Natural killer cell treated with Interleukin-12 subunit alpha and Interleukin-12 subunit beta and Interleukin-15 and Interleukin-18, amount 100 ng/mL, for 72 hours (primary cell): ENCODE results near the gene CCND1. TPM values are rescaled to one million over a fixed set of nuclear protein-coding genes. Genes with fewer than 3 reads are reported as not detected.

Experiments used
- ATAC-seq, 2 donors: fragments of 150-1000 bp; cut with Tn5 transposase in 1 of 2; sonication (Bioruptor Pico), chemical (Tn5 transposase) in 1 of 2; 2 replicates each; pipeline ENCODE4 v1.10.0; 2021
- DNase-seq: peaks from one replicate; pipeline ENCODE4 v3.0.0; 2022; ENCODE audit warnings: low spot score
- H3K27ac Mint-ChIP-seq, 2 donors: 1 replicate in 1 of 2; 2 replicates in 1 of 2; pipeline ENCODE4 v1.8.0; 2022; ENCODE audit warnings: mixed read lengths in 2 of 2, mild to moderate bottlenecking in 1 of 2, moderate library complexity in 1 of 2
- H3K27me3 Mint-ChIP-seq, 2 donors: 1 replicate in 1 of 2; 2 replicates in 1 of 2; pipeline ENCODE4 v1.8.0; 2022; ENCODE audit warnings: mixed read lengths in 2 of 2
- H3K36me3 Mint-ChIP-seq: one replicate; pipeline ENCODE4 v1.8.0; 2022; ENCODE audit warnings: mixed read lengths
- H3K4me1 Mint-ChIP-seq, 2 donors: 1 replicate in 1 of 2; 2 replicates in 1 of 2; pipeline ENCODE4 v1.8.0; 2022; ENCODE audit warnings: low read depth in 2 of 2, mixed read lengths in 2 of 2, mild to moderate bottlenecking in 1 of 2
- H3K4me3 Mint-ChIP-seq: one replicate; pipeline ENCODE4 v1.8.0; 2022; ENCODE audit warnings: mixed read lengths
- H3K9me3 Mint-ChIP-seq: 2 replicates; pipeline ENCODE4 v1.8.0; 2022; ENCODE audit warnings: mixed read lengths
- total RNA-seq, 2 donors: library from RNA; stranded (reverse); gene quantifications; one replicate each; pipeline ENCODE4 v1.2.3, GENCODE V29; 2022

Gene CCND1
- total RNA-seq, 2 donors from 2014 or later = 0.67 TPM; not detected in 1

DNA sequence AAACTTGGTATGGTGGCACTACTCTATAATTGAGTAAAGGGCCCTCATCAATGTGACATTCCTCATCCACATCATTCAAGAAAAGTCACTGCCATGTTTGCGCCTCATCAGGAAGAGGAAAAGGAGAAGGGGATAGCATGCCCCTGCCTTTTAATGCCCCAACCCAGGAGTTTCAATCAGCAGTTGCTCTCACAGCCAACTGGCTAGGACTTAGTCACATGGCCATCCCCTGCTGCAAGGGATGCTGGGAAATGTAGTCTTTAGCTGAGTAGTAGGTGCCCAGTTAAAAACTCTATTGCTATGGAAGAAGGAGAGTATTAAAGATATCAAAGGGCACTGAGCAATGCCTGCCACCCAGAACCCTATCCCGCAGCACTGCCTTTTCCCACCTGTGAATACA lies 10.9 kb upstream of the CCND1 start:
- peaks cover 4% of the 10 kb centered on the region for H3K36me3 Mint-ChIP-seq
- peaks cover 50 to 54% of the 10 kb centered on the region in 2 donors for H3K27me3 Mint-ChIP-seq
- H3K4me1 Mint-ChIP-seq = no peaks in the 10 kb centered on the region
- ATAC-seq (peak in 1 of 2 donors; percentile 50), DNase-seq (no peak)
- H3K27ac Mint-ChIP-seq = no peak overlapping the region
- no peak overlapping the region for H3K4me3 Mint-ChIP-seq
- H3K9me3 Mint-ChIP-seq = no peaks in the 10 kb centered on the region

DNA sequence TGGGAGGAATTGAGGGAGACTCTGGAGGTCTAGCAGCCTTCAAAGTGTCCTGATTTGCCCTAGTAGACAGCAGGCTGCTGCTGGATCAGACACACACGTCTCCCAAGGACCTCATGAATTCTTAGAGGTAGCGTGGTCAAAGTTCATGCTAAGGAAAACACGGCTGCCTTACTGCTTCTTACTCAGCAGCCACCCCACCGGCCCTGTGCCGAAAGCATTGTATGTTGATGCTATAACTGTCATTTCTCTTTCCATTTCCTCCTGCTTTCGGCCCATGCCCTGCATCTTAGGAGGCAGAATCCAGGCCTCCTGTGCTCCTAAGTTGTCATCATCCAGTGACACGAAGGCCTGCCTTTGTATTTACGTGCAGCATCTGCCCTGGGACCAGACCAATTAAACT lies 10.5 kb upstream of the CCND1 start:
- Mint-ChIP-seq H3K9me3 (no peaks in the 10 kb centered on the region), H3K4me3 (no peak overlapping the region), H3K27me3 (peaks cover 54% of the 10 kb centered on the region in 2 donors), H3K4me1 (no peaks in the 10 kb centered on the region), H3K36me3 (peaks cover 4% of the 10 kb centered on the region), H3K27ac (no peak overlapping the region)
- ATAC-seq = peak in 1 of 2 donors; percentile 11
- DNase-seq = no peak

- Mint-ChIP-seq H3K9me3 (no peaks in the 10 kb centered on the region), H3K36me3 (peaks cover 4% of the 10 kb centered on the region), H3K27ac (no peak overlapping the region), H3K27me3 (peaks cover 43 to 49% of the 10 kb centered on the region in 2 donors), H3K4me3 (no peak overlapping the region), H3K4me1 (no peaks in the 10 kb centered on the region)
- DNase-seq (no peak), ATAC-seq (no peak)
These were observed 8.1 kb upstream of the CCND1 start for GRCh38 chr11:69632900-69633299.

DNA sequence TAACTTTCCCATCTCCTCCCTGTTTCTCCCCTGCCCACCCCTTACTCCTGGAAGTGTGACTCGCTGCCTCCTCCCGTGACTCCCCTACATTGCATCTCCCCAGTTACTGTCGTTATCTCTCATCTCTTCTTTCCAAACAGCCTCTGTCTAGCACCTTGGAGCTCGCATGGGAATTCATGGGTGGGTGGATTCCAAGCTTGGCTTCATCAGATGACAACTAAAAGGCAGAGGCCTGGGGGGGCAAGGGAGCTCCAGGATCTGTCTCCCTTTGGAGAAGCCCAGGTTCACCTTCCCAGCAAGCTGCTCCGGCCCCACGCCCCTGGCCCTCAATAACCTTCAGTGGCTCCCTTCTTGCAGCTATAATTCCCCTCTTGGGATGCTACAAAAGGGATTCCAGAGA lies 6.9 kb upstream of the CCND1 start:
- DNase-seq (no peak), ATAC-seq (no peak)
- no peaks in the 10 kb centered on the region for H3K9me3 Mint-ChIP-seq
- no peak overlapping the region for H3K27ac Mint-ChIP-seq
- H3K4me1 Mint-ChIP-seq = peaks cover 0 to 3% of the 10 kb centered on the region in 2 donors
- peaks cover 4% of the 10 kb centered on the region for H3K36me3 Mint-ChIP-seq
- H3K27me3 Mint-ChIP-seq = peaks cover 46 to 56% of the 10 kb centered on the region in 2 donors
- H3K4me3 Mint-ChIP-seq = no peak overlapping the region

DNA sequence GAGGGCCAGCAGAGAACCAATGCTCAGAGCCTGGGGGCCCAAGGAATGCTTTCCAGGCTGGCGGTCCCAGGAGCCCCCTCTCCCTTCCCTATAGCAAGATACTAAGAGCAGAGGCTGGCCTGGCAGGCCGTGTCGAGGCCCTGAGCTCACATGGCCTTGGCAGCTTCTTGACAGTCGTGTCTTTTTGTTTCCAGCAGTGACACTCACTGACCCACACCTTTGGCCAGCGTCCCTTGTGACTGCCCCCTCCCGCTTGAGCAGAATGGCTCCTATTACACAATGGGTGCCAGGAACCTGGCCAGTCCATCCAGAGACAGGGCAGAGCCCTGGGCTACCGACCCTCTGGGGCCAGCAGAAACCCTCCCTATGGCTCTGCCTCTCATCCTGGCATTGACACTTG lies 6.4 kb upstream of the CCND1 start:
- DNase-seq (no peak), ATAC-seq (no peak)
- H3K27ac Mint-ChIP-seq = no peak overlapping the region
- peaks cover 0 to 3% of the 10 kb centered on the region in 2 donors for H3K4me1 Mint-ChIP-seq
- no peak overlapping the region for H3K4me3 Mint-ChIP-seq
- peaks cover 45 to 52% of the 10 kb centered on the region in 2 donors for H3K27me3 Mint-ChIP-seq
- no peaks in the 10 kb centered on the region for H3K9me3 Mint-ChIP-seq
- H3K36me3 Mint-ChIP-seq = peaks cover 4% of the 10 kb centered on the region

GRCh38 chr11:69635195-69635594 lies 5.8 kb upstream of the CCND1 start:
- DNase-seq (no peak), ATAC-seq (no peak)
- Mint-ChIP-seq H3K27ac (no peak overlapping the region), H3K27me3 (peaks cover 43 to 52% of the 10 kb centered on the region in 2 donors), H3K4me1 (peaks cover 0 to 4% of the 10 kb centered on the region in 2 donors), H3K4me3 (no peak overlapping the region), H3K36me3 (no peaks in the 10 kb centered on the region), H3K9me3 (no peaks in the 10 kb centered on the region)

GRCh38 chr11:69635804-69636511 lies 5.0 kb upstream of the CCND1 start:
- H3K9me3 Mint-ChIP-seq = no peaks in the 10 kb centered on the region
- peaks cover under 1 to 9% of the 10 kb centered on the region in 2 donors for H3K4me1 Mint-ChIP-seq
- H3K27ac Mint-ChIP-seq = no peak overlapping the region
- ATAC-seq (no peak), DNase-seq (no peak)
- no peak overlapping the region for H3K4me3 Mint-ChIP-seq
- H3K27me3 Mint-ChIP-seq = peaks cover 48 to 60% of the 10 kb centered on the region in 2 donors
- no peaks in the 10 kb centered on the region for H3K36me3 Mint-ChIP-seq

DNA sequence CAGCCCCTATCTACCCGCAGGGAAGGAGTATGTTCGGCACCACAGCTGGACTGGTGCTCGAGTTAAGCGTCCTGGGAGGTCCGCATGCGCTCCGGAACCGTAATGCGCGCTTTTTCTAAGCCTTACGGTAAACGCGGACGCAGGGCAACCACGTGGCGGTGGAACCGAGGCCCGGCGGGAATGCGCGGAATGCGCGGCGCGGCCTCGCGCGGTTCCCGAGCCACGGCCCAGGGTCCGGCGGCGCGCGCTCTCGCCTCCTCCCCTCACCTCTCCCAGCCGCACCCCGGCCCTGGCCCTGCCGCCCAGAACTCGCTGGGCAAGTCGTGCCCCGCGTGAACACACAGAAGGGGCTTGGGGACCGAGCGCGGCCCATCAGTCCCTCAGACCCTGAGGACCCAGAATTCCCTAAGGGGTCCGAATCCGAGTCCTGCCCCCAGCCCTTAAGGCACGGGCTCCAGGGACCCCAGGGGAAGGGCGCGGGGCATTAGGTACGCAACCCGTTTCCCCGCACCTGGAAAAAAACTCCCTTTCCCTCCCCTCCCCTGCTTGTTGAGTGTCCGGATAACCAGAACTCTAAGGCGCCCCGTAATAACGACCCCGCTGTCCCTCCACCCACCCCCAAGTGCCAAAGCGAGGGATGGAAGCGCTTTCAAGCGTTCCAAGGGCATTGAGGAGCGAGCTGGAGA lies 4.3 kb upstream of the CCND1 start:
- Mint-ChIP-seq H3K9me3 (no peaks in the 10 kb centered on the region), H3K4me3 (no peak overlapping the region)

GRCh38 chr11:69637198-69637940 lies 3.6 kb upstream of the CCND1 start:
- no peak overlapping the region for H3K4me3 Mint-ChIP-seq
- H3K27ac Mint-ChIP-seq = no peak overlapping the region
- H3K4me1 Mint-ChIP-seq = peaks cover 5 to 14% of the 10 kb centered on the region in 2 donors
- no peaks in the 10 kb centered on the region for H3K36me3 Mint-ChIP-seq
- DNase-seq = no peak
- no peak for ATAC-seq
- H3K9me3 Mint-ChIP-seq = no peaks in the 10 kb centered on the region
- peaks cover 45 to 57% of the 10 kb centered on the region in 2 donors for H3K27me3 Mint-ChIP-seq

More for the DNA sequence above, 4.3 kb upstream of the CCND1 start:
- Mint-ChIP-seq H3K36me3 (no peaks in the 10 kb centered on the region), H3K4me1 (peaks cover 5 to 14% of the 10 kb centered on the region in 2 donors), H3K27ac (no peak overlapping the region), H3K27me3 (peaks cover 50 to 59% of the 10 kb centered on the region in 2 donors)
- ATAC-seq (no peak), DNase-seq (no peak)

GRCh38 chr11:69637941-69638871 lies 2.8 kb upstream of the CCND1 start:
- DNase-seq = no peak
- no peak for ATAC-seq
- no peak overlapping the region for H3K27ac Mint-ChIP-seq
- peaks cover 5 to 14% of the 10 kb centered on the region in 2 donors for H3K4me1 Mint-ChIP-seq
- H3K36me3 Mint-ChIP-seq = no peaks in the 10 kb centered on the region
- peaks cover 40 to 53% of the 10 kb centered on the region in 2 donors for H3K27me3 Mint-ChIP-seq
- no peaks in the 10 kb centered on the region for H3K9me3 Mint-ChIP-seq
- H3K4me3 Mint-ChIP-seq = peak overlapping the region; percentile 47

DNA sequence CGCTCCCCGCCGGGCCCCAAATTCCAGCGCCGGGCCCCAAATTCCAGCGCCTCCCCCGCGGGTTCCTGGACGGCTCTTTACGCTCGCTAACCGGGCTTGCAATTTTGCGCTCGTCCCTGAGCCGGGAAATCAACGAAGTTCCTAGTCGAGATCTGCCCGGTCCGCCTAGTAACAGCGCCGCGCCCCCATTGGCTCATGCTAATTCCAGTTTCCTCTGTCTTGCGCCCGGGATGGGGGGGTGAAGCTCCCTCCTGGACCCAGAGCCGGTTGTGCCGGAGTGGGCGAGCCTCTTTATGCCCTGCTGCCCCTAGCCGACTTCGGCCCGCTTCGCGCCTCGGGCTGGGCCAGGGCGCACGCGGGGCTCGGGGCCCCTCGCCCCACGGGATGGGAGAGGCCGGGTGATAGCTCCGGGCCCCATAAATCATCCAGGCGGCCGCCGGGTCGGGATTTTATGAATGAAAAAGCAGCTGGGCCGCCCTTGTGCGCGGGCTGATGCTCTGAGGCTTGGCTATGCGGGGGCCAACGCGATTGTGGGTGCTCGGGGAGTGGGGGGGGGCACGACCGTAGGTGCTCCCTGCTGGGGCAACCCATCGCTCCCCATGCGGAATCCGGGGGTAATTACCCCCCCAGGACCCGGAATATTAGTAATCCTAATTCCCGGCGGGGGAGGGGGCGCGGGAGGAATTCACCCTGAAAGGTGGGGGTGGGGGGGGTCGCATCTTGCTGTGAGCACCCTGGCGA lies 1.8 kb upstream of the CCND1 start:
- Mint-ChIP-seq H3K27me3 (peaks cover 32 to 44% of the 10 kb centered on the region in 2 donors), H3K36me3 (no peaks in the 10 kb centered on the region), H3K4me3 (no peak overlapping the region), H3K27ac (no peak overlapping the region), H3K9me3 (no peaks in the 10 kb centered on the region), H3K4me1 (peaks cover 5 to 14% of the 10 kb centered on the region in 2 donors)
- no peak for ATAC-seq
- DNase-seq = no peak

DNA sequence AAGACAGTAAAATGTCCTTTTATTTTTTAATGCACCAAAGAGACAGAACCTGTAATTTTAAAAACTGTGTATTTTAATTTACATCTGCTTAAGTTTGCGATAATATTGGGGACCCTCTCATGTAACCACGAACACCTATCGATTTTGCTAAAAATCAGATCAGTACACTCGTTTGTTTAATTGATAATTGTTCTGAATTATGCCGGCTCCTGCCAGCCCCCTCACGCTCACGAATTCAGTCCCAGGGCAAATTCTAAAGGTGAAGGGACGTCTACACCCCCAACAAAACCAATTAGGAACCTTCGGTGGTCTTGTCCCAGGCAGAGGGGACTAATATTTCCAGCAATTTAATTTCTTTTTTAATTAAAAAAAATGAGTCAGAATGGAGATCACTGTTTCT lies 1.1 kb upstream of the CCND1 start:
- Mint-ChIP-seq H3K36me3 (no peaks in the 10 kb centered on the region), H3K27me3 (peaks cover 28 to 37% of the 10 kb centered on the region in 2 donors), H3K4me1 (peaks cover 5 to 14% of the 10 kb centered on the region in 2 donors), H3K27ac (no peak overlapping the region), H3K9me3 (no peaks in the 10 kb centered on the region), H3K4me3 (peak overlapping the region; percentile 82)
- DNase-seq (no peak), ATAC-seq (no peak)
